Common myeloid progenitor, CD34-positive (primary cell): ENCODE data around the gene GCN1.

ENCODE experiments used
- CTCF ChIA-PET: fragments of 350-600 bp; sonication (Branson Sonifier 250); formaldehyde crosslinking; loops from one replicate; lab custom pipeline; 2021; ENCODE audit warnings: antibody characterized with exemption; lab: Charles Lee
- POLR2A ChIA-PET: fragments of 350-600 bp; sonication (Branson Sonifier 250); formaldehyde crosslinking; loops from one replicate; lab custom pipeline; 2021; ENCODE audit warnings: antibody characterized with exemption; lab: Charles Lee
- DNase-seq, 3 donors: peaks; one replicate each; pipeline versions ENCODE4 v3.0.0 to v3.0.0-alpha.2; 2013
- H3K27ac ChIP-seq, 2 experiments: 1 replicate in 1 of 2; 2 replicates in 1 of 2; pipeline ENCODE4 v1.7.0; 2013; ENCODE audit warnings: inconsistent platforms in 2 of 2, low read length in 2 of 2, mild to moderate bottlenecking in 2 of 2, low read depth in 1 of 2, moderate library complexity in 1 of 2; ENCODE audit not compliant: severe bottlenecking in 2 of 2, insufficient read depth in 1 of 2, poor library complexity in 1 of 2
- H3K27me3 ChIP-seq, 5 experiments: replicated peaks in 2 of 5; 1 replicate in 3 of 5; 2 replicates in 2 of 5; pipeline versions ENCODE4 v1.6.1 to v1.7.0; 2013; ENCODE audit warnings: low read length in 4 of 5, mild to moderate bottlenecking in 2 of 5, moderate library complexity in 2 of 5, inconsistent platforms in 1 of 5; ENCODE audit not compliant: insufficient read depth in 5 of 5, control insufficient read depth in 4 of 5
- H3K36me3 ChIP-seq, 4 experiments: 1 replicate in 2 of 4; 2 replicates in 2 of 4; pipeline versions ENCODE4 v1.6.1 to v1.7.0; 2013; ENCODE audit warnings: low read length in 3 of 4, control low read depth in 1 of 4, mild to moderate bottlenecking in 1 of 4; ENCODE audit not compliant: control insufficient read depth in 4 of 4, insufficient read depth in 4 of 4
- H3K4me1 ChIP-seq, 4 experiments: 1 replicate in 3 of 4; 2 replicates in 1 of 4; pipeline versions ENCODE4 v1.6.1 to v1.7.1; 2013; ENCODE audit warnings: low read length in 3 of 4, mild to moderate bottlenecking in 3 of 4, control low read depth in 1 of 4, inconsistent platforms in 1 of 4, moderate library complexity in 1 of 4; ENCODE audit not compliant: control insufficient read depth in 4 of 4, insufficient read depth in 4 of 4; ENCODE audit errors: control extremely low read depth in 1 of 4
- H3K4me3 ChIP-seq, 7 experiments: 1 replicate in 4 of 7; 2 replicates in 3 of 7; pipeline versions ENCODE4 v1.5.1 to v1.7.0; 2013; ENCODE audit warnings: mild to moderate bottlenecking in 7 of 7, low read length in 6 of 7, moderate library complexity in 6 of 7, inconsistent platforms in 2 of 7, low read depth in 2 of 7, control low read depth in 1 of 7; ENCODE audit not compliant: insufficient read depth in 4 of 7, control insufficient read depth in 1 of 7; ENCODE audit errors: extremely low read depth in 1 of 7
- H3K9me3 ChIP-seq, 5 experiments: 1 replicate in 4 of 5; 2 replicates in 1 of 5; pipeline versions ENCODE4 v1.6.1 to v1.7.1; 2013; ENCODE audit warnings: low read length in 4 of 5, mild to moderate bottlenecking in 2 of 5, inconsistent platforms in 1 of 5, low read depth in 1 of 5, moderate library complexity in 1 of 5; ENCODE audit not compliant: control insufficient read depth in 4 of 5, insufficient read depth in 2 of 5; ENCODE audit errors: control extremely low read depth in 1 of 5
- WGBS: methylation state at CpG from one replicate; pipeline ENCODE4 v1.1.5; 2013; ENCODE audit not compliant: insufficient coverage; 5-methylcytosine and 5-hydroxymethylcytosine counted together

GCN1 gene

GRCh38 chr12:120134307-120134980 is 60.1 kb downstream of the GCN1 start:
- Histone ChIP-seq H3K27ac (no peak overlapping the region), H3K4me1 (no peaks in the 10 kb centered on the region), H3K36me3 (peaks cover 39 to 95% (median 86%) of the 10 kb centered on the region in 4 experiments), H3K9me3 (no peaks in the 10 kb centered on the region), H3K27me3 (no peaks in the 10 kb centered on the region), H3K4me3 (no peak overlapping the region)
- no peak for DNase-seq
- WGBS: 98% methylated on average over 19 of the region's 20 CpGs
- POLR2A ChIA-PET: no interaction called here
- CTCF ChIA-PET: interaction anchor here (0.6 to 4.6 kb wide), 3 partner anchors 14 to 47 kb away, joined by 3 to 15 read pairs (median 3); no protein-coding TSS in a partner anchor

- 100% methylated on average over 1 of the region's 6 CpGs for WGBS
These were observed 61.6 kb downstream of the GCN1 start for GRCh38 chr12:120132863-120133385.

GRCh38 chr12:120132054-120132836 is 62.3 kb downstream of the GCN1 start:
- Histone ChIP-seq H3K4me3 (no peak overlapping the region), H3K9me3 (no peaks in the 10 kb centered on the region), H3K27me3 (no peaks in the 10 kb centered on the region), H3K4me1 (peaks cover 0 to 5% (median under 1%) of the 10 kb centered on the region in 4 experiments), H3K36me3 (peaks cover 34 to 95% (median 81%) of the 10 kb centered on the region in 4 experiments), H3K27ac (no peak overlapping the region)
- POLR2A ChIA-PET: no interaction called here
- DNase-seq: no peak
- CTCF ChIA-PET: interaction anchor here (4.6 kb wide), 1 partner anchor 12 kb away, joined by 15 read pairs; no protein-coding TSS in a partner anchor
- 95% methylated on average over 4 of the region's 9 CpGs for WGBS

More at GRCh38 chr12:120132863-120133385, 61.6 kb downstream of the GCN1 start:
- POLR2A ChIA-PET: no interaction called here
- no peak overlapping the region for H3K4me3 ChIP-seq
- H3K4me1 ChIP-seq: no peaks in the 10 kb centered on the region
- H3K27me3 ChIP-seq: no peaks in the 10 kb centered on the region
- no peak for DNase-seq
- CTCF ChIA-PET: interaction anchor here (4.6 kb wide), 1 partner anchor 12 kb away, joined by 15 read pairs; no protein-coding TSS in a partner anchor
- H3K27ac ChIP-seq: no peak overlapping the region
- peaks cover 37 to 95% (median 81%) of the 10 kb centered on the region in 4 experiments for H3K36me3 ChIP-seq
- H3K9me3 ChIP-seq: no peaks in the 10 kb centered on the region

- ChIA-PET POLR2A (no interaction called here), CTCF (interaction anchor here (0.6 to 4.6 kb wide), 3 partner anchors 10 to 62 kb away, joined by 3 to 15 read pairs (median 4); partner anchors contain the start of gene RAB35)
- no peaks in the 10 kb centered on the region for H3K27me3 ChIP-seq
- DNase-seq: no peak
- H3K36me3 ChIP-seq: peaks cover 30 to 88% (median 72%) of the 10 kb centered on the region in 4 experiments
- no peak overlapping the region for H3K27ac ChIP-seq
- H3K9me3 ChIP-seq: no peaks in the 10 kb centered on the region
- peaks cover 0 to 16% (median 7%) of the 10 kb centered on the region in 4 experiments for H3K4me1 ChIP-seq
- H3K4me3 ChIP-seq: no peak overlapping the region
- 98% methylated on average over 15 of the region's 15 CpGs for WGBS
These were observed 63.4 kb downstream of the GCN1 start for GRCh38 chr12:120131116-120131515.

- no peak for DNase-seq
- H3K36me3 ChIP-seq: peaks cover 28 to 86% (median 67%) of the 10 kb centered on the region in 4 experiments
These were observed 64.5 kb downstream of the GCN1 start for GRCh38 chr12:120130011-120130410.

GRCh38 chr12:120126635-120127005 is 67.9 kb downstream of the GCN1 start:
- no peaks in the 10 kb centered on the region for H3K27me3 ChIP-seq
- H3K27ac ChIP-seq: no peak overlapping the region
- ChIA-PET POLR2A (interaction anchor here (0.9 kb wide), 1 partner anchor 10 kb away, joined by 4 read pairs; the partner anchor contains the start of gene RAB35), CTCF (interaction anchor here (1.0 to 1.6 kb wide), 3 partner anchors 16 to 33 kb away, joined by 3 read pairs; no protein-coding TSS in a partner anchor)
- H3K4me3 ChIP-seq: no peak overlapping the region
- H3K36me3 ChIP-seq: peaks cover 22 to 53% (median 38%) of the 10 kb centered on the region in 4 experiments
- DNase-seq: peak; percentile 39 to 73 (median 66)
- no peaks in the 10 kb centered on the region for H3K9me3 ChIP-seq
- H3K4me1 ChIP-seq: peaks cover 0 to 33% (median 12%) of the 10 kb centered on the region in 4 experiments
- 17% methylated on average over 2 of the region's 2 CpGs for WGBS

More at GRCh38 chr12:120130011-120130410, 64.5 kb downstream of the GCN1 start:
- Histone ChIP-seq H3K27ac (no peak overlapping the region), H3K4me3 (no peak overlapping the region), H3K9me3 (no peaks in the 10 kb centered on the region), H3K4me1 (peaks cover 0 to 23% (median 9%) of the 10 kb centered on the region in 4 experiments), H3K27me3 (no peaks in the 10 kb centered on the region)
- POLR2A ChIA-PET: no interaction called here
- 100% methylated on average over 5 of the region's 6 CpGs for WGBS
- CTCF ChIA-PET: interaction anchor here (1.0 kb wide), 1 partner anchor 13 kb away, joined by 4 read pairs; the partner anchor contains the start of gene RAB35
